ENCODE data around the gene PRDM5.

Gene PRDM5

GRCh38 chr4:120856294-120856693, 66.2 kb downstream of the PRDM5 start:
- H3K4me3 ChIP-seq (ENCODE audit: low read depth, low read length): no peak overlapping the region
- DNase-seq (ENCODE audit: low read depth): no peak
- no peak for TF ChIP-seq POLR2A (IDR thresholded peaks at IDR 0.05; ENCODE audit: extremely low read depth, insufficient read length)
- no peak for TF ChIP-seq MAX (IDR thresholded peaks at IDR 0.05; ENCODE audit: low read depth, low read length)
- no peak for TF ChIP-seq CTCF (IDR thresholded peaks at IDR 0.05; ENCODE audit: low read depth, low read length)
- no peak for TF ChIP-seq MYC (IDR thresholded peaks at IDR 0.05; ENCODE audit: low read depth, low read length)

GRCh38 chr4:120855307-120856001, 67.1 kb downstream of the PRDM5 start:
- no peak overlapping the region for H3K4me3 ChIP-seq (ENCODE audit: low read depth, low read length)
- no peak for DNase-seq (ENCODE audit: low read depth)

GRCh38 chr4:120853161-120853935, 69.2 kb downstream of the PRDM5 start:
- no peak for DNase-seq (ENCODE audit: low read depth)
- H3K4me3 ChIP-seq (ENCODE audit: low read depth, low read length): no peak overlapping the region
- TF ChIP-seq MYC (IDR thresholded peaks at IDR 0.05; ENCODE audit: low read depth, low read length) (no peak), MAX (IDR thresholded peaks at IDR 0.05; ENCODE audit: low read depth, low read length) (no peak), POLR2A (IDR thresholded peaks at IDR 0.05; ENCODE audit: extremely low read depth, insufficient read length) (no peak)

More at GRCh38 chr4:120855307-120856001, 67.1 kb downstream of the PRDM5 start:
- no peak for TF ChIP-seq POLR2A (IDR thresholded peaks at IDR 0.05; ENCODE audit: extremely low read depth, insufficient read length)
- TF ChIP-seq MYC (IDR thresholded peaks at IDR 0.05; ENCODE audit: low read depth, low read length): no peak
- TF ChIP-seq CTCF (IDR thresholded peaks at IDR 0.05; ENCODE audit: low read depth, low read length): no peak
- TF ChIP-seq MAX (IDR thresholded peaks at IDR 0.05; ENCODE audit: low read depth, low read length): no peak

GRCh38 chr4:120850018-120850599, 72.4 kb downstream of the PRDM5 start:
- H3K4me3 ChIP-seq (ENCODE audit: low read depth, low read length): no peak overlapping the region
- no peak for DNase-seq (ENCODE audit: low read depth)
- TF ChIP-seq MAX (IDR thresholded peaks at IDR 0.05; ENCODE audit: low read depth, low read length): no peak
- no peak for TF ChIP-seq MYC (IDR thresholded peaks at IDR 0.05; ENCODE audit: low read depth, low read length)
- no peak for TF ChIP-seq CTCF (IDR thresholded peaks at IDR 0.05; ENCODE audit: low read depth, low read length)
- no peak for TF ChIP-seq POLR2A (IDR thresholded peaks at IDR 0.05; ENCODE audit: extremely low read depth, insufficient read length)

- TF ChIP-seq CTCF (IDR thresholded peaks at IDR 0.05; ENCODE audit: low read depth, low read length) (no peak), MAX (IDR thresholded peaks at IDR 0.05; ENCODE audit: low read depth, low read length) (no peak), POLR2A (IDR thresholded peaks at IDR 0.05; ENCODE audit: extremely low read depth, insufficient read length) (no peak), MYC (IDR thresholded peaks at IDR 0.05; ENCODE audit: low read depth, low read length) (no peak)
- H3K4me3 ChIP-seq (ENCODE audit: low read depth, low read length): no peak overlapping the region
- DNase-seq (ENCODE audit: low read depth): no peak
Observed at GRCh38 chr4:120847019-120847582, 75.4 kb downstream of the PRDM5 start.

Measured in NB4 (cell line).